Tibial artery (tissue), 4 donors: ENCODE measurements around the gene FNDC10.

Experiments
- DNase-seq, 2 donors: peaks; one replicate each; pipeline ENCODE4 v3.0.0-alpha.2; 2019
- H3K27ac ChIP-seq, 2 donors: fragments of 200-600 bp; sonication (generic) in 1 of 2; 1 replicate in 1 of 2; 2 replicates in 1 of 2; pipeline ENCODE4 v1.5.1; 2018 to 2019; ENCODE audit warnings: mild to moderate bottlenecking in 1 of 2
- H3K27me3 ChIP-seq, 2 donors: fragments of 200-600 bp; sonication (generic) in 1 of 2; one replicate each; pipeline versions ENCODE4 v1.5.1 to v1.6.0; 2016 to 2019
- H3K36me3 ChIP-seq, 3 donors: fragments of 200-600 bp; sonication (generic) in 2 of 3; one replicate each; pipeline ENCODE4 v1.5.1; 2016 to 2019; ENCODE audit warnings: mild to moderate bottlenecking in 2 of 3
- H3K4me1 ChIP-seq, 4 donors: fragments of 200-600 bp; sonication (generic) in 2 of 4; 1 replicate in 3 of 4; 2 replicates in 1 of 4; pipeline ENCODE4 v1.5.1; 2016 to 2019
- H3K4me3 ChIP-seq, 2 donors: fragments of 200-600 bp; sonication (generic) in 1 of 2; 1 replicate in 1 of 2; 2 replicates in 1 of 2; pipeline ENCODE4 v1.5.1; 2018 to 2019; ENCODE audit warnings: mild to moderate bottlenecking in 2 of 2
- H3K9me3 ChIP-seq, 3 donors: fragments of 200-600 bp; sonication (generic) in 1 of 3; one replicate each; pipeline ENCODE4 v1.5.1; 2016 to 2019
- intact Hi-C: fragments of 100-400 bp; cut with DNase I; formaldehyde crosslinking; loops from one replicate; pipeline ENCODE4 v1.15.0; 2023; ENCODE audit warnings: low total_unique reads
- TF ChIP-seq, protein P1 (sequence below), 2 experiments: fragments of 200-600 bp in 1 of 2; fragments of 450-650 bp in 1 of 2; IDR thresholded peaks; one replicate each; pipeline ENCODE4 v1.5.1; 2017 to 2019; ENCODE audit warnings: antibody characterized with exemption in 2 of 2, mild to moderate bottlenecking in 1 of 2, moderate library complexity in 1 of 2

Gene FNDC10

DNA sequence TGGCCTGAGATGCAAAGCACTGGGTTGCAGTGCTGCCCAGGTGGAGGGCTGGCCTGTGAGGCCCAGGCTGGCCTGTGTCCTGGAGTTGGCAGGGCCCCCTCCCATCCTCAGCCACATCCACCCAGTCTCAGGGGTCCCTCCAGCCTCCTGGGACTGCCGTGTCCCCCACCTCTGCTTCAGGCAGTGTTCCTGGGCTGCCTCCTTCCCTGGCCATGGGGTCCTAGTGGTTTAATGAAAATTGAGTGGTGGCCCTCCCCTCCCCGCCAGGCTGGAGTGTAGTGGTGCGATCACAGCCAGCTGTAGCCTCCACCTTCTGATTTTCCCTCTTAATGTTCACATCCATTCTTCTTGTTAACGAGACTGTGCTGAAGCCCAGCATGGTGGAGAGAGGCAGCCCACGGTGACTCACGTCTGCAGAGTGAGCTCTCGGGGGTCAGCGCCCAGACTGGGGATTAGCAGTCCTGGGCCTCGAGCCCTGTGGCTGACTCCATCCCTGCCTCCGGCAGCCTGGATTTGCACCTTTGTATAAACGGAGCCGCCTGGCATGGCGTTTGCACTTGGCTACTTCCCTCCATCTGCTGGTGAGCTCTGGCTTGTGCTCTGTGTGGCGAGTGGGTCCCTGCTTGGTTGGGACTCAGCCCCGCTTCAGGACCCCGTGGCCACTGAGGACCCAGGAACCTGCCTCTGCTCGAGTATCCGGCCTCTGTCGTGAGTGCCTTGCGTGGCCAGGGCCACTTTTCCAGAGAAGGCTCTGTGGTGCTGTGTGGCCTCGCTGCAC, 22.3 kb upstream of the FNDC10 start:
- no peak for DNase-seq
- Histone ChIP-seq H3K27me3 (no peaks in the 10 kb centered on the region), H3K36me3 (peaks cover 0 to 90% (median 16%) of the 10 kb centered on the region in 3 donors), H3K4me1 (peaks cover 0 to 8% (median 5%) of the 10 kb centered on the region in 4 donors), H3K4me3 (no peak overlapping the region), H3K27ac (no peak overlapping the region), H3K9me3 (no peaks in the 10 kb centered on the region)
- TF ChIP-seq, protein P1, sequence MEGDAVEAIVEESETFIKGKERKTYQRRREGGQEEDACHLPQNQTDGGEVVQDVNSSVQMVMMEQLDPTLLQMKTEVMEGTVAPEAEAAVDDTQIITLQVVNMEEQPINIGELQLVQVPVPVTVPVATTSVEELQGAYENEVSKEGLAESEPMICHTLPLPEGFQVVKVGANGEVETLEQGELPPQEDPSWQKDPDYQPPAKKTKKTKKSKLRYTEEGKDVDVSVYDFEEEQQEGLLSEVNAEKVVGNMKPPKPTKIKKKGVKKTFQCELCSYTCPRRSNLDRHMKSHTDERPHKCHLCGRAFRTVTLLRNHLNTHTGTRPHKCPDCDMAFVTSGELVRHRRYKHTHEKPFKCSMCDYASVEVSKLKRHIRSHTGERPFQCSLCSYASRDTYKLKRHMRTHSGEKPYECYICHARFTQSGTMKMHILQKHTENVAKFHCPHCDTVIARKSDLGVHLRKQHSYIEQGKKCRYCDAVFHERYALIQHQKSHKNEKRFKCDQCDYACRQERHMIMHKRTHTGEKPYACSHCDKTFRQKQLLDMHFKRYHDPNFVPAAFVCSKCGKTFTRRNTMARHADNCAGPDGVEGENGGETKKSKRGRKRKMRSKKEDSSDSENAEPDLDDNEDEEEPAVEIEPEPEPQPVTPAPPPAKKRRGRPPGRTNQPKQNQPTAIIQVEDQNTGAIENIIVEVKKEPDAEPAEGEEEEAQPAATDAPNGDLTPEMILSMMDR (IDR thresholded peaks at IDR 0.05): no peak
- intact Hi-C loops: no loop called here

DNA sequence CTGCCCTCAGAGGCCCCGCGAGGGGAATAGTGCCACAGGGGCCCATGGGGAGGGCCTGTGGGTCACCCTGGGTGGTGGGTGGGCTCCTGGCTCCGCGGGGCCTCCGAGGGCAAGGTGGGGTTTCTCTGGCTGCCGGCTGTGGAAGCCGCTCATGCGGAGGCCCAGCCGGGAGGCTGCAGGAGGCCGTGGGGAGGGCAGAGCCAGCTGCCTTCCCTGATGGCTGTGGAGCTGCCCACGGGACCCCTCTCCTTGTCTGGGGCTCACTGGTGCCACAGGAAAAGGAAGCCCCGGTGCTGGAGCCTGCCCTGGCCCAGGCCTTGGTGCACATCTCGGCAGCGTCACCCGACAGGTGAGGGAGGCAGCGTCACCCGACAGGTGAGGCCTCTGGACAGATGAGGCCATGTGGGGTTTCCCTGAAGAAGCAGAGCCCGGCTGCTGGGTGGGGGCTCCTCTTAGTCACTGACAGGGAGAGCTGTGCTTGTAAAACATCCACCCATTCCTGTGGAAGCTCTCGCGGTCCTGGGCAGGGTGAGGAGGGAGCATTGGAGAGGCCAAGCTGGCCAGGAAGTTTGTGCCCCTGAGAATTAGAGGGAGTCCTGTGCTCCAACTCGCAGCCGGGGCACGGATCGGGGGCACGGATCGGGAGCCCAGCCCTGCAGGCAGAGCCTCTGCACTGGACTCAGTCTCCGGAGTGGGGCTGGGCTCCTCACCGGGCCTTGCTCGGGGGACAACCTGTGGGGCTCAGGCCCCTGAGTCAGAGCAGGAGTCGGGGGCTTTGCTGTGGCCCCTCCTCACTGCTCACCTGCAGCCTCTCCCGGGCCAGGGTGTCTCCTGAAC, 21.5 kb upstream of the FNDC10 start:
- H3K27me3 ChIP-seq: no peaks in the 10 kb centered on the region
- DNase-seq: no peak
- peaks cover 0 to 82% (median 8%) of the 10 kb centered on the region in 3 donors for H3K36me3 ChIP-seq
- TF ChIP-seq, protein P1 (IDR thresholded peaks at IDR 0.05): no peak
- intact Hi-C loops: no loop called here
- no peak overlapping the region for H3K4me3 ChIP-seq
- peaks cover 0 to 16% (median 13%) of the 10 kb centered on the region in 4 donors for H3K4me1 ChIP-seq
- H3K27ac ChIP-seq: no peak overlapping the region
- H3K9me3 ChIP-seq: no peaks in the 10 kb centered on the region

DNA sequence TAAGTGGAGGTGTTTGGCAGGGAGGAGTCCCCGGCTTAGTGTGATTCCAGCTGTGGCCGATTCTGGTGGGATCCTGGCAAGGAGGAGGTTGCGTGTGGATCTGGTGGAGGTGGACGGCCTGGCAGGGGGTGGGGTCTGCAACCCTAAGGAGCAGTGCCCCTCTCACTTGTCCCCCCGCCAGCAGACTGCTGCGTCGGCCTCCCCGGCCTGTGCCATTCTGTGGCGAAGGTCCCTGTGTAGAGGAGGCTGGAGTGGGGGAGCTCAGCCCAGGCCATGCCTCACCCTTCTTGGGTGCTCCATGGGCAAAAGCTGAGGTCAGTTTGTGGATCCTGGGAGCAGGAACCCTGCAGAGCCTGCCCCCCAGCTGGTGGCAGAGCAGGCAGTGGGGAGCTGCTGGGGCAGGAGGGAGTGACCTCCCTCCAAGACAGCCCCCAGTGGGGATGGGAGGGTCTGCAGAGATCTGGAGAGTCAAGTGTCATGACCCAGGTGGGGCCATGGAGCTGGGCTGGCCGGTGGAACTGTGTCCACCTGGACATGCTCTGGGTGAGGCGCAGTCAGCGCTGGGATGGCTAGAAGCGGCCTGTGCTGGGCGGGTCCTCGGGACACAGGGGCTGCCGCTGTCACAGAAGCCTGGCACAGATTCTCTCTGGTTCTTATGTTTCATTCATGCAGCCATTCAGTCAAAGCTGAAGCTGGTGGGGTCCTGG, 20.7 kb upstream of the FNDC10 start:
- DNase-seq: no peak
- Histone ChIP-seq H3K4me1 (peaks cover 0 to 20% (median 15%) of the 10 kb centered on the region in 4 donors), H3K4me3 (no peak overlapping the region), H3K27ac (no peak overlapping the region), H3K27me3 (no peaks in the 10 kb centered on the region), H3K36me3 (peaks cover 0 to 74% (median 8%) of the 10 kb centered on the region in 3 donors), H3K9me3 (no peaks in the 10 kb centered on the region)
- TF ChIP-seq, protein P1 (IDR thresholded peaks at IDR 0.05): no peak
- intact Hi-C loops: no loop called here

DNA sequence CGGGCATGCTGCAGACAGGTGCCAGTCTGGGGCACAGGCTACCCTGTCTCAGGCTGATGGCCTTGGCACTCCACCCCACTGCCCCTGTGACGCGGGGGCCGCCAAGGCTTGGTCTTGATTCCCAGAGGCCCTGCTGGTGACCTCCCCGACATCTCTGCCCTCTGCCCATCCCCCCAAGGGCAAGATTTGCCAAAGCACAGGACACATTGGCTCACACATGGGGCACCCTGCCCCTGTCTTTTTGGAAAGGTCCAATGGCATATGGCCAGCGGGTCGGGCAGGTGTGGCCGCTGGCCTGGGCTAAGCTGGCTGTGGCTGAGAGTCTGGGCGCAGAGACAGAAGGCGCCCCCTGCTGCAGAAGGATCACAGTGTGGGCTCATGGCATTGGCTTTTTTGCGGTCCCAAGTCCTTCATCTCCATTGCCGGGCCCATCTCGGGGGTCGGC, 20.0 kb upstream of the FNDC10 start:
- peaks cover 0 to 21% (median 15%) of the 10 kb centered on the region in 4 donors for H3K4me1 ChIP-seq

More for the DNA sequence above, 20.0 kb upstream of the FNDC10 start:
- no peaks in the 10 kb centered on the region for H3K27me3 ChIP-seq
- H3K4me3 ChIP-seq: no peak overlapping the region
- no peak for DNase-seq
- TF ChIP-seq, protein P1 (IDR thresholded peaks at IDR 0.05): no peak
- intact Hi-C loops: no loop called here
- no peaks in the 10 kb centered on the region for H3K9me3 ChIP-seq
- H3K36me3 ChIP-seq: peaks cover 0 to 68% (median 8%) of the 10 kb centered on the region in 3 donors
- H3K27ac ChIP-seq: no peak overlapping the region
